GM12891 (cell line): ENCODE measurements around the gene DYNC1LI2.

Experiments used
- DNase-seq: peaks from one replicate; pipeline ENCODE4 v3.0.0; 2011; ENCODE audit warnings: low spot score; ENCODE audit not compliant: insufficient read length
- FAIRE-seq: peaks from 2 replicates; lab custom pipeline; 2011; peaks lifted over from hg19 to GRCh38; lab: Jason Lieb, UNC
- PAX5 ChIP-seq: IDR thresholded peaks from 2 replicates; pipeline ENCODE4 v1.6.1; 2011; ENCODE audit warnings: low read length, moderate library complexity, mild to moderate bottlenecking; ENCODE audit not compliant: insufficient read depth, severe bottlenecking
- POLR2A ChIP-seq: IDR thresholded peaks from 2 replicates; pipeline ENCODE4 v1.6.1; 2011; ENCODE audit warnings: low read depth, low read length, control low read depth
- POLR2AphosphoS5 ChIP-seq: IDR thresholded peaks from 2 replicates; pipeline ENCODE4 v1.6.1; 2011; ENCODE audit warnings: low read depth, low read length, control low read depth
- POU2F2 ChIP-seq: IDR thresholded peaks from 2 replicates; pipeline ENCODE4 v1.6.1; 2011; ENCODE audit warnings: low read depth, mild to moderate bottlenecking, control low read depth, low read length, moderate library complexity
- SPI1 ChIP-seq: IDR thresholded peaks from 2 replicates; pipeline ENCODE4 v1.6.1; 2011; ENCODE audit warnings: low read depth, low read length, control low read depth
- TAF1 ChIP-seq: IDR thresholded peaks from 2 replicates; pipeline ENCODE4 v1.6.1; 2011; ENCODE audit warnings: low read depth, low read length, control low read depth

The DYNC1LI2 gene

DNA sequence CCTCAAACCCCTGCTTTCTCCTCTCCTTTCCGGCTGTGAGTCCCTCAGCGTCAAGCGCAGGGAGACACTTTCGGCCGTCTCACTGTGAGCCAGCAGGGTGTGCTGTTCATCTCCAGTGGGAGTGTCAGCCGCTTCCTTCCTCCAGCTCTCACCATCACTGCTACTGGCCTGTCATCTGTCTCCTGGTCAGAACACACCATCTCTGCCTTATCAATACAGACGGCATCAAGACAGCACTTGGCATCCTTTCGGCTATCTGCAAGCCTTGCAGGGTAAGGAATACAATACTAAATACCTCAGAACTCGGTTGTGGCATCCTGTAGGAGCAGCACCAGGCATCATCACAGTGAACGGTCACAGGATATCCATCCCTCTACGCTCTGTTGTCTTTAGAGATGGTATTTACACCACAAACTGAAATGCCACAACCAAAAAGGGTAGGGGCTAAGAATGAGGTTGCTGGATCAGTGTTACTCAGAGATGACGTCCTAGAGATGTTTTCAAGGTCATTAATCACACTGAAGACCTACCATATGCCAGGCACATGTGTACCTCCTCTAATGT lies 34.2 kb downstream of the DYNC1LI2 start:
- FAIRE-seq (peak; percentile 59), DNase-seq (no peak)
- TF ChIP-seq POLR2AphosphoS5 (no peak), PAX5 (no peak), TAF1 (no peak), SPI1 (no peak), POLR2A (no peak), POU2F2 (no peak)

DNA sequence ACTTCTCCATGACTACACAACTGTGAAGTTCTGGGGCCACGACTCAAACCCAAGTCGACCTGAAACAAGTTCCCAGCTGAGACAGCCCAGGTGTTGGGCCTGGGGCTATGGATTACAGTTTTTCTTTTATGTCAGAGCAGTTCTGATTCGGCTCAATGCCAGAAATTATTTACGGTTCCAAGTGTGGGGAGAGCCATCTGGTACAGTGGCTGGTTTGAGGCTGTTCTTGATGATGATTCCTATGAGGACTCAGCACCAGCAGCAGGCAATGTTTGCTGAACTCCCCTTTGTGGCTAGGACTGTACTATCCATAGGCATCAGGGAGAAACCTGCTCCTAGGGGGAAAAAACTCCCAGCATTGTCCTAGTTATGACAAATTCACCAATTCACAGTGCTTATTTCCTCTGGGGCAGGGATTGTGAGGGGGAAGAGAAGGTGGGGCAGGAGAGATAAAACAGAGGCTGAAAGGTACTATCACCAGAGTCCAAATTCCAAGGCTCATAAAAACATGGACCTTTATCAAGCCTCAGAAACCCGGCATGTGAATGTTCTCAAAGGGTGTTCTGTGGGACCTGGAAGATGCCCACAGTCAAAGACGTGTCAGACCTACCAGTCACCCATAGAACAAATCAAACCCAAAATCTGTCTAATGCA lies 36.6 kb downstream of the DYNC1LI2 start:
- DNase-seq (no peak), FAIRE-seq (no peak)
- TF ChIP-seq PAX5 = no peak
- no peak for TF ChIP-seq SPI1
- no peak for TF ChIP-seq POLR2AphosphoS5
- TF ChIP-seq POLR2A = no peak
- no peak for TF ChIP-seq TAF1

DNA sequence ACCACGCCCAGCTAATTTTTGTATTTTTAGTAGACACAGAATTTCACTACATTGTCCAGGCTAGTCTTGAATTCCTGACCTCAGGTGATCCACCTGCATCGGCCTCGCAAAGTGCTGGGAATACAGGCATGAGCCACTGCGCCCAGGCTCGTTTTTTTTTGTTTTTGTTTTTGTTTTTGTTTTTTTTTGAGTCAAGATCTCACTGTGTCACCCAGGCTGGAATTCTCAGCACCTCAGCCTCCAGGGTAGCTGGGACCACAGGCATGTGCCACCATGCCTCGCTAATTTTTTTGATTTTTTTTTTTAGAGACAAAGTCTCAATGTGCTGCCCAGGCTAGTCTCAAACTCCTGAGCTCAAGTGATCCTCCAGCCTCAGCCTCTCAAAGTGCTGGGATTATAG lies 37.3 kb downstream of the DYNC1LI2 start:
- TF ChIP-seq POU2F2 = no peak
- TF ChIP-seq TAF1 = no peak
- no peak for TF ChIP-seq POLR2A
- no peak for TF ChIP-seq PAX5
- TF ChIP-seq POLR2AphosphoS5 = no peak
- no peak for TF ChIP-seq SPI1
- FAIRE-seq (no peak), DNase-seq (no peak)

DNA sequence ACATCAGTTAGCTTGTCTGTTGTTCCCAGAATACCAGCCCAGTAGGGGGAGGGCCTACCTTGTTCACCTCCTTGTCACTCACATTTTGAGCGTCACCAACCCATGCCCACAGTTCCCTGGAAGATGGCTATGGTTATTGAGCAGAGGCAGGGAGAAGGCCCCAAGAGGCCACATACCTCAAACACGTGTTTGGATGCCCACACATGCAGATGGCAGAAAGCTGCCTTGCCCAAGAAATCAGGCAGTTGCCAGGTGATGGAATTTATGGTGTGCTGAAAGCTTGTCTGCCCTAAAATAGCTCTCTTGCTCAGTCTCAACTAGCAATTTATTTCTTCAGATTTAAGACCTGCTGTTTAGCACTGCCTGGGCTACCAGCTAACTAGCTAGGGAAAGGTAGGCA lies 38.3 kb downstream of the DYNC1LI2 start:
- TF ChIP-seq SPI1 (no peak), POLR2AphosphoS5 (no peak), POLR2A (no peak), TAF1 (no peak), POU2F2 (no peak), PAX5 (no peak)
- FAIRE-seq (peak; percentile 60), DNase-seq (no peak)

DNA sequence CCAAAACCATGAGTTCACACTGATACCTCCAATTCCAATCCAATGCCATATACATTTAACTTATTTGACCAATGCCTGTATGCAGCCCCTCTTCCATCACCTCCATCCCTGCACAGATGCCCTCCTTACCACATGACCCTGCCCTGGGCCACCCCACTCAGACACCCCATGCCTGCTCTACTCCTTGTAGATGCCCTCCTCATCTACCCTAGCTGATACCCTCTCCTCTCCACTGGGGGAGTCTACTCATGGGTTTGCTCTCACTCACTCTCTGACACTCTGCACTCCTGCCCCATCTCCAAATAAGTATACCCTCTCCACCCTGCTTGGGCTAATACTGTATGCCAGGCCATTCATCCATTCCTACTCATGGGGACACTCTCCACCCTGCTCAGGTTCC lies 38.9 kb downstream of the DYNC1LI2 start:
- FAIRE-seq (no peak), DNase-seq (no peak)
- no peak for TF ChIP-seq PAX5
- no peak for TF ChIP-seq POLR2A
- TF ChIP-seq SPI1 = no peak
- no peak for TF ChIP-seq POLR2AphosphoS5
- TF ChIP-seq POU2F2 = no peak
- no peak for TF ChIP-seq TAF1

DNA sequence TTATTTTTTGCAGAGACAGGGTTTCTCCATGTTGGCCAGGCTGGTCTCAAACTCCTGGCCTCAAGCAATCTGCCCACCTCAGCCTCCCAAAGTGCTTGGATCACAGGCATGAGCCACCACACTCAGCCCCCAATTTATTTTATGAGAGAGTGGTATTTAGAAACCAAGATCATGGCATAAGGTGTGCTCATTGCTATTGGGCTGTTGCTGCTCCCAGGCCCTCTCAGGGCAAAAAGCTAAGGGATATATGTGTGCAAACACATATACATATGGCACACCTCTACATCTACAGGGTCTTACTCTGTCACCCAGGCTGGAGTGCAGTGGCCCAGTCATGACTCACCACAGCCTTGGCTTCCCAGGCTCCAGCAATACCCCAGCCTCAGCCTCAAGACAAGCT lies 39.8 kb downstream of the DYNC1LI2 start:
- TF ChIP-seq POLR2AphosphoS5 (no peak), PAX5 (no peak), POLR2A (no peak), TAF1 (no peak), SPI1 (no peak), POU2F2 (no peak)
- FAIRE-seq (no peak), DNase-seq (no peak)

DNA sequence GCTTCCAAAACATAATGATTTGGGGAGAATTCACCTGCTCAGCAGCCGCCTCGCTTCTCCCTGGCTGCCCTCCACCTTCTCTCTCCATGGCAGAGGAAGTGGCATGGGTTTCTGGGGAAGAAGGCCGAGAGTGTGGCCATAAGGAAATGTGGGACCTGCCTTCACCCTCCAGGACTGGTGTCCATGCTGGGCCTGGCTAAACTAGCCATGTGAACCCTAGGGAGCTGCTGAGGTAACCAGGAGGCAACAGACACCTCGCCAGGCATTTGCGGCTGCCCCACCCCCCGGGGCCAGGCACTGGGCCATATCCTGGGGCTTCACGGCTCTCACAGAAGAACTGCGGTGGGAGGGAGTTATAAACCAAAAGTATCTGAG lies 44.9 kb downstream of the DYNC1LI2 start:
- TF ChIP-seq SPI1 (no peak), POLR2A (no peak), TAF1 (no peak), PAX5 (no peak), POLR2AphosphoS5 (no peak), POU2F2 (no peak)
- FAIRE-seq (no peak), DNase-seq (no peak)

DNA sequence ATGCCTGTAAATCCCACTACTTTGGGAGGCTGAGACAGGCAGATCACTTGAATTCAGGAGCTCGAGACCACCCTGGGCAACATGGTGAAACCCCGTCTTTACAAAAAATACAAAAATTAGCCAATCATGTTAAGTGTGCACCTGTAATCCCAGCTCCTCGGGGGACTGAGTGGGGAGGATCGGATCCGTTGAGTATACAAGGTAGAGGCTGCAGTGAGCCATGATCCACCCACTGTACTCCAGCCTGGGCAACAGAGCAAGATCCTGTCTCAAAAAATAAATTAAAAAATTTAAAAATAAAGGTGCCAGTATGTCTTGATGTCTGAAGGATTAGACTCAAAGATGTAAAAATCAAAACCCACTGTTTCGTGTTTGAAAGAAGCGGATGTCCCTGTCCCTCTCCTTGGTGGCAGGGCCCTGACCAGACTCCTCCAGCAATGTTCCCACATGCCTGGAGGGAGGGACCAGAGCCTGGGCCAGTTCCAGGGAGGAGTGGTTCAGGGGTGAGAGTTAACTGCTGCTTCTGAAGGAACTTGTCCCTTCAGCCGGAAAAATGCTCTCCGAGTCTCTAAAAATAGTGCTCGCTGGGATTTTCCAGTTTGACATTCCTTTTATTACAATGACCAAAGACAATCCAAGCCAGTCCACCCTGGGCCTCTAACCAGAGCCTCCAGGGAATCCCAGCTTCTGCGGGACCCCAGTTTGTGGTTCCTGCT lies 45.5 kb downstream of the DYNC1LI2 start:
- FAIRE-seq (no peak), DNase-seq (no peak)
- TF ChIP-seq POLR2A (no peak), SPI1 (no peak), PAX5 (no peak), POU2F2 (no peak), TAF1 (no peak), POLR2AphosphoS5 (no peak)
